Measurements from ENCODE around the gene CRABP1.
"Not testable (repeated sequence)": the region's sequence is repeated elsewhere in the genome, so short reads cannot be mapped to it uniquely, and the experiment has no call there.

DNA sequence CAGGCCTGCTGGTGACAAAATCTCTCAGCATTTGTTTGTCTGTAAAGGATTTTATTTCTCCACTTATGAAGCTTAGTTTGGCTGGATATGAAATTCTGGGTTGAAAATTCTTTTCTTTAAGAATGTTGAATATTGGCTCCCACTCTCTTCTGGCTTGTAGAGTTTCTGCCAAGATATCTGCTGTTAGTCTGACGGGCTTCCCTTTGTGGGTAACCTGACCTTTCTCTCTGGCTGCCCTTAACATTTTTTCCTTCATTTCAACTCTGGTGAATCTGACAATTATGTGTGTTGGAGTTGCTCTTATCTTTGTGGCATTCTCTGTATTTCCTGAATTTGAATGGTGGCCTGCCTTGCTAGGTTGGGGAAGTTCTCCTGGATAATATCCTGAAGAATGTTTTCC, 40.0 kb downstream of the CRABP1 start:
- TF ChIP-seq, protein P1, sequence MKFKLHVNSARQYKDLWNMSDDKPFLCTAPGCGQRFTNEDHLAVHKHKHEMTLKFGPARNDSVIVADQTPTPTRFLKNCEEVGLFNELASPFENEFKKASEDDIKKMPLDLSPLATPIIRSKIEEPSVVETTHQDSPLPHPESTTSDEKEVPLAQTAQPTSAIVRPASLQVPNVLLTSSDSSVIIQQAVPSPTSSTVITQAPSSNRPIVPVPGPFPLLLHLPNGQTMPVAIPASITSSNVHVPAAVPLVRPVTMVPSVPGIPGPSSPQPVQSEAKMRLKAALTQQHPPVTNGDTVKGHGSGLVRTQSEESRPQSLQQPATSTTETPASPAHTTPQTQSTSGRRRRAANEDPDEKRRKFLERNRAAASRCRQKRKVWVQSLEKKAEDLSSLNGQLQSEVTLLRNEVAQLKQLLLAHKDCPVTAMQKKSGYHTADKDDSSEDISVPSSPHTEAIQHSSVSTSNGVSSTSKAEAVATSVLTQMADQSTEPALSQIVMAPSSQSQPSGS (CRISPR knock-in tag; IDR thresholded peaks at IDR 0.05; ENCODE audit: borderline replicate concordance, low read depth): not testable (repeated sequence)
- TF ChIP-seq ZNF416, JUN (CRISPR knock-in tag; IDR thresholded peaks at IDR 0.05): not testable (repeated sequence)
- TF ChIP-seq, protein P2, sequence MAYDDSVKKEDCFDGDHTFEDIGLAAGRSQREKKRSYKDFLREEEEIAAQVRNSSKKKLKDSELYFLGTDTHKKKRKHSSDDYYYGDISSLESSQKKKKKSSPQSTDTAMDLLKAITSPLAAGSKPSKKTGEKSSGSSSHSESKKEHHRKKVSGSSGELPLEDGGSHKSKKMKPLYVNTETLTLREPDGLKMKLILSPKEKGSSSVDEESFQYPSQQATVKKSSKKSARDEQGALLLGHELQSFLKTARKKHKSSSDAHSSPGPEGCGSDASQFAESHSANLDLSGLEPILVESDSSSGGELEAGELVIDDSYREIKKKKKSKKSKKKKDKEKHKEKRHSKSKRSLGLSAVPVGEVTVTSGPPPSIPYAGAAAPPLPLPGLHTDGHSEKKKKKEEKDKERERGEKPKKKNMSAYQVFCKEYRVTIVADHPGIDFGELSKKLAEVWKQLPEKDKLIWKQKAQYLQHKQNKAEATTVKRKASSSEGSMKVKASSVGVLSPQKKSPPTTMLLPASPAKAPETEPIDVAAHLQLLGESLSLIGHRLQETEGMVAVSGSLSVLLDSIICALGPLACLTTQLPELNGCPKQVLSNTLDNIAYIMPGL (CRISPR knock-in tag; IDR thresholded peaks at IDR 0.05): not testable (repeated sequence)
- TF ChIP-seq, protein P3, sequence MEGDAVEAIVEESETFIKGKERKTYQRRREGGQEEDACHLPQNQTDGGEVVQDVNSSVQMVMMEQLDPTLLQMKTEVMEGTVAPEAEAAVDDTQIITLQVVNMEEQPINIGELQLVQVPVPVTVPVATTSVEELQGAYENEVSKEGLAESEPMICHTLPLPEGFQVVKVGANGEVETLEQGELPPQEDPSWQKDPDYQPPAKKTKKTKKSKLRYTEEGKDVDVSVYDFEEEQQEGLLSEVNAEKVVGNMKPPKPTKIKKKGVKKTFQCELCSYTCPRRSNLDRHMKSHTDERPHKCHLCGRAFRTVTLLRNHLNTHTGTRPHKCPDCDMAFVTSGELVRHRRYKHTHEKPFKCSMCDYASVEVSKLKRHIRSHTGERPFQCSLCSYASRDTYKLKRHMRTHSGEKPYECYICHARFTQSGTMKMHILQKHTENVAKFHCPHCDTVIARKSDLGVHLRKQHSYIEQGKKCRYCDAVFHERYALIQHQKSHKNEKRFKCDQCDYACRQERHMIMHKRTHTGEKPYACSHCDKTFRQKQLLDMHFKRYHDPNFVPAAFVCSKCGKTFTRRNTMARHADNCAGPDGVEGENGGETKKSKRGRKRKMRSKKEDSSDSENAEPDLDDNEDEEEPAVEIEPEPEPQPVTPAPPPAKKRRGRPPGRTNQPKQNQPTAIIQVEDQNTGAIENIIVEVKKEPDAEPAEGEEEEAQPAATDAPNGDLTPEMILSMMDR (IDR thresholded peaks at IDR 0.05): not testable (repeated sequence)
